Measurements from ENCODE around the gene PRKCB.
"Not testable (repeated sequence)": the region's sequence is repeated elsewhere in the genome, so short reads cannot be mapped to it uniquely, and the experiment has no call there.

Gene PRKCB

DNA sequence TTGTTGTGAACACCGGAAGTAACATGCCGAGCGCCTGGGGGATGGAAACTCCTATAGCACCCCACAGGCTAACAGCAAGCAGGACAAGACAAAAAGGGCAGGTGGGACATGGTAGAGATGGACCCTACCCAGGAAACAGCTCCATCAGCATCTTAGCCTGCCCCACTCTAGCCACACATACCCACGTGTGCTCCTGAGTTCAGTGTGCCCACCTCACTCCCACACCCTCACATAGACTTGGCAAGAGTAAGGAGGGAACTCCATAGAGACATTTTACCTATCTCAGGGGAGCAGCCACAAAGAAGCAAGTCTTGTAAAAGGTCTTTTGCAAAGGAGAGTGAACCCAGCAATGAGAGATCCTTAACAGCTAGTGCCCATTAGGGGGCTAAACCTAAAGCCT is 382.5 kb downstream of the PRKCB start:
- H3K4me3 ChIP-seq (ENCODE audit: low read depth, low read length), result no peak overlapping the region
- TF ChIP-seq, protein P1, sequence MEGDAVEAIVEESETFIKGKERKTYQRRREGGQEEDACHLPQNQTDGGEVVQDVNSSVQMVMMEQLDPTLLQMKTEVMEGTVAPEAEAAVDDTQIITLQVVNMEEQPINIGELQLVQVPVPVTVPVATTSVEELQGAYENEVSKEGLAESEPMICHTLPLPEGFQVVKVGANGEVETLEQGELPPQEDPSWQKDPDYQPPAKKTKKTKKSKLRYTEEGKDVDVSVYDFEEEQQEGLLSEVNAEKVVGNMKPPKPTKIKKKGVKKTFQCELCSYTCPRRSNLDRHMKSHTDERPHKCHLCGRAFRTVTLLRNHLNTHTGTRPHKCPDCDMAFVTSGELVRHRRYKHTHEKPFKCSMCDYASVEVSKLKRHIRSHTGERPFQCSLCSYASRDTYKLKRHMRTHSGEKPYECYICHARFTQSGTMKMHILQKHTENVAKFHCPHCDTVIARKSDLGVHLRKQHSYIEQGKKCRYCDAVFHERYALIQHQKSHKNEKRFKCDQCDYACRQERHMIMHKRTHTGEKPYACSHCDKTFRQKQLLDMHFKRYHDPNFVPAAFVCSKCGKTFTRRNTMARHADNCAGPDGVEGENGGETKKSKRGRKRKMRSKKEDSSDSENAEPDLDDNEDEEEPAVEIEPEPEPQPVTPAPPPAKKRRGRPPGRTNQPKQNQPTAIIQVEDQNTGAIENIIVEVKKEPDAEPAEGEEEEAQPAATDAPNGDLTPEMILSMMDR (IDR thresholded peaks at IDR 0.05; ENCODE audit: insufficient read depth, low read depth, low read length, missing control alignments), result no peak
- DNase-seq (ENCODE audit: low read depth), result no peak

DNA sequence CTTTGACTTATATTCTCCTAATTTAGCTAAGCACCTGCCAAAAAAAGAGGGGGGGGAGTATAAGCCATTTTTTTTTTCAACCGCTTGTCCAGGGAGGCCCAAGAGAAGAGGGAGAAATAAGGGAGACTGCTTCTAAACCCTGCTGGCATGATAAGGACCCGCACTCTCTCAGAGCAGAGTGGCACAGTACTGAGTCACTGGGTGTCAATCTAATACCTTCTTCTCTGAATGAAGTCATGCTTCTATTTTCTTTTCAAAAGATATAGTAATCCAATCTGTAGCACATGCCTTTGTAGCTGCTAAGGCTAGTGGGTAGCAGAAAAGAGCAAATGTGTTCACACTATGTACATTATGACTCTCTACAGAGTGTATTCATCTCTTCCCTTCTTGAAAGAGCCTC is 385.4 kb downstream of the PRKCB start:
- TF ChIP-seq, protein P1 (IDR thresholded peaks at IDR 0.05; ENCODE audit: insufficient read depth, low read depth, low read length, missing control alignments), result no peak
- H3K4me3 ChIP-seq (ENCODE audit: low read depth, low read length), result no peak overlapping the region
- DNase-seq (ENCODE audit: low read depth), result no peak

DNA sequence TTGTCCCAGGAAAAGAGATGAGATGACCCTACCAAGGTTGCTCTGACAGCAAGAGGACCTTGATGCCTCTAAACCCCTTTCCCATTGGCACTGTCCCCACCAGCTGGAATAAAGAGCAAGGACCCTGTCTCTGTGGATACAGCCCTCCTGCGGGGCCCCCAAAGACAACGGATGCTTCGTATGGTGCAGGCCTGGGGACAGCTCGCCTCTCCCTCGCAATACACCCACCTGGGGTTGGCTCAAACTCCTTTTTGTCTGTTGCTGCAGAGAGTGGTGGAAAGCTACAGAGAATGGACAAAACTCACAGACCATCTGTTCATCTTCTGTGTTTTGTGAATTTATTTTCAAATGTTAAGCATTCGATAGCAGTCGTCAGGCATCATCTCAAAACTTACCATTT is 392.7 kb downstream of the PRKCB start:
- H3K4me3 ChIP-seq (ENCODE audit: low read depth, low read length), result no peak overlapping the region
- TF ChIP-seq, protein P1 (IDR thresholded peaks at IDR 0.05; ENCODE audit: insufficient read depth, low read depth, low read length, missing control alignments), result no peak
- DNase-seq (ENCODE audit: low read depth), result no peak

DNA sequence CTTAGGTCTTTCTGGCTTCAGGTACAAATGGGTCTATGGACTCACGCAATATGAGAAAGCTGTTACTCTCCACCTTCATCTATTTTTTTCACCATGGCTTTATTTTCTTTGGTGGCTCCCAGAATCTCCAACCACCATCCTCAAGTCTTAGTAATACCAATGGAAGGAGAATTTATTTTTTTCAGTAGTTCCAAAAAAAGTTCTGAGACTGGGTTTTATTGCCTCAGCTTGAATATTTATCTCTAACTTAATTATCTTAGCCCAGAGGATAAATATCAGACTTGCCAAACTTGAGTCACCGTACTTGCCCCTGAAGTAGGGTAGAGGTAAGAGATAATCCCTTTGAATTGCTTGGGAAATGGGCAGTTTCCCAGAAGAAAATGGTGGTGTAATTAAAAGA is 397.2 kb downstream of the PRKCB start:
- TF ChIP-seq, protein P1 (IDR thresholded peaks at IDR 0.05; ENCODE audit: insufficient read depth, low read depth, low read length, missing control alignments), result no peak

DNA sequence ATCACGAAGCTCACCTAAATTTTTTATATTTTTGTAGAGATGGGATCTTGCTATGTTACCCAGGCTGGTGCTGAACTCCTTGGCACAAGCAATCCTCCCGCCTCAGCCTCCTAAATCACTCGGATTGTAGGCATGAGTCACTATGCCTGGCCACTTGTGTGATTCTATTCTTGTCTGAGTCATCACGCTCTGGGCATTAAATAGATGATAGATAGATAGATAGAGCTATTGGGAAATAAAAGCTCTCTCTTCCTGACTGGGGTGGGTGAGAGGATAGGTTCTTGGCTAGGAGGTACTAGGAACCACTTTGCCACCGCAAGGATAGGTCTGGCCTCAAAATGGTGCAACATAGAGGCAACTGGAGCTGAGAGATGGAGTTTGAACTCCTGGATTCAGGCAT is 399.0 kb downstream of the PRKCB start:
- TF ChIP-seq, protein P1 (IDR thresholded peaks at IDR 0.05; ENCODE audit: insufficient read depth, low read depth, low read length, missing control alignments), result no peak
- no peak overlapping the region for H3K4me3 ChIP-seq (ENCODE audit: low read depth, low read length)
- no peak for DNase-seq (ENCODE audit: low read depth)

More for the DNA sequence above, 397.2 kb downstream of the PRKCB start:
- no peak for DNase-seq (ENCODE audit: low read depth)
- H3K4me3 ChIP-seq (ENCODE audit: low read depth, low read length), result no peak overlapping the region

DNA sequence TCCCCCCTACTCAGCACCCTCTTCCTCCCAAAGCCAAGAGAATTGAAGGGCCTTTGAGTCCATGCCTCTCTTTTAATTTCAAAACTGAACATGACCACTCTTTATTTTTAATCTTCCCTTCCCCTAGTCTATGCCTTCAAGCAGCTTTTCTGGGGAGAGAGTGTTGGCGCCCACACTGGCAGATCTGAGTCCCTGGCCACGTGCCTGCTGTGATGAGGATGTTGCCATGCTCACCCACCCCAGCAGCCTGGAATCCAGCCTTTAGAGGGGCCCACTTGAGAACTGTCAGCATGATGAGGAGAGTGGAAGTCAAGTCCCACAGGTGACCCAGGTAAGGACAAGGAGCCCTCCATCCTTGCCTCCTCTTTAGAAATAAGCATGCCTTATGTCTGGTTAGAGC is 400.0 kb downstream of the PRKCB start:
- no peak for DNase-seq (ENCODE audit: low read depth)
- TF ChIP-seq, protein P1 (IDR thresholded peaks at IDR 0.05; ENCODE audit: insufficient read depth, low read depth, low read length, missing control alignments), result no peak
- H3K4me3 ChIP-seq (ENCODE audit: low read depth, low read length), result no peak overlapping the region

DNA sequence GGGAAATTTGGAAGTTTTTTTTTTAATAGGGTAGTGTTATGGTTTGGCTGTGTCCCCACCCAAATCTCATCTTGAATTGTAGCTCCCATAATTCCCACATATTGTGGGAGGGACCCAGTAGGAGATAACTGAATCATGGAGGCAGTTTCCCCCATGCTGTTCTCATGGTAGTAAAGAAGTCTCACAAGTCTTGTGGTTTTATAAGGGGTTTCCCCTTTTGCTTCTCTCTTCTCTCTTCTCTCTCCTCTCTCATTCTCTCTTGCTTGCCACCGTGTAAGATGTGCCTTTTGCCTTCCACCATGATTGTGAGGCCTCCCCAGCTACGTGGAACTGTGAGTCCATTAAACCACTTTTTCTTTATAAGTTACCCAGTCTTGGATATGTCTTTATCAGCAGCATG is 403.1 kb downstream of the PRKCB start:
- DNase-seq (ENCODE audit: low read depth); H3K4me3 ChIP-seq (ENCODE audit: low read depth, low read length): not testable (repeated sequence)
